Activated naive CD8-positive, alpha-beta T cell treated with anti-CD3 and anti-CD28 coated beads for 36 hours (primary cell): ENCODE results near the gene ARVCF. TPM values are rescaled to one million over a fixed set of nuclear protein-coding genes. Genes with fewer than 3 reads are reported as not detected.

Experiments used
- DNase-seq: peaks from one replicate; pipeline ENCODE4 v3.0.0; 2021
- H3K27ac Mint-ChIP-seq: one replicate; pipeline ENCODE4 v1.8.0; 2022; ENCODE audit warnings: mild to moderate bottlenecking, moderate library complexity, mixed read lengths
- H3K27me3 Mint-ChIP-seq: one replicate; pipeline ENCODE4 v1.8.0; 2022; ENCODE audit warnings: mild to moderate bottlenecking, mixed read lengths
- H3K36me3 Mint-ChIP-seq: one replicate; pipeline ENCODE4 v1.8.0; 2021; ENCODE audit warnings: mild to moderate bottlenecking, mixed read lengths
- H3K4me1 Mint-ChIP-seq: one replicate; pipeline ENCODE4 v1.8.0; 2021; ENCODE audit warnings: mixed read lengths
- H3K4me3 Mint-ChIP-seq: one replicate; pipeline ENCODE4 v1.8.0; 2022; ENCODE audit warnings: mild to moderate bottlenecking, moderate library complexity, mixed read lengths
- H3K9me3 Mint-ChIP-seq: one replicate; pipeline ENCODE4 v1.8.0; 2022; ENCODE audit warnings: mixed read lengths
- total RNA-seq, 2 experiments: library from RNA; stranded (reverse); gene quantifications; one replicate each; pipeline ENCODE4 v1.2.3, GENCODE V29; 2021

The ARVCF gene
- total RNA-seq, 2 experiments from 2014 or later, result 1.1 to 1.6 TPM

- Mint-ChIP-seq H3K4me3 (no peak overlapping the region), H3K9me3 (no peaks in the 10 kb centered on the region), H3K4me1 (peaks cover 9% of the 10 kb centered on the region), H3K27me3 (no peaks in the 10 kb centered on the region), H3K27ac (no peak overlapping the region), H3K36me3 (no peaks in the 10 kb centered on the region)
- no peak for DNase-seq
These were observed 39.5 kb upstream of the ARVCF start for GRCh38 chr22:20056161-20056560.

DNA sequence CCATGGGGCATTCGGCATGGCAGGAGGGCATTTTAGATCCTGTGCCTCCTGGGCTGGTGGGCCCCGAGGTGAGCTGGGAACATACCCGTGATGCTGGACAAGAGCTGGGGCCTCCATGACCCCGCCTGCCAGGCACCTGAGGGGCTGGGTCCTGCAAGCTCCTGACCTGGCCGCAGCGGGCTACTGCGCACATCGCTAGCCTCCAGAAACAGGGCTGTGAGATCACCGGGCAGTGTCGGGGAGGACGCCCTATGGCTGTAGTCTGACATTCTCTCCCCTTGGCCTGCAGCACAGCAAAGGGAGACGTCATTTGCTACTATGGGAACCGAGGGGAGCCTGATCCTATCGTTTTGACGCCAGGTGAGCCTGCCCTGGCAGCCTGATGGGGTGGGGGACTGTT is 39.0 kb upstream of the ARVCF start:
- H3K36me3 Mint-ChIP-seq, result no peaks in the 10 kb centered on the region
- no peaks in the 10 kb centered on the region for H3K9me3 Mint-ChIP-seq
- H3K4me1 Mint-ChIP-seq, result peaks cover 7% of the 10 kb centered on the region
- no peaks in the 10 kb centered on the region for H3K27me3 Mint-ChIP-seq
- no peak overlapping the region for H3K27ac Mint-ChIP-seq
- no peak overlapping the region for H3K4me3 Mint-ChIP-seq
- no peak for DNase-seq

DNA sequence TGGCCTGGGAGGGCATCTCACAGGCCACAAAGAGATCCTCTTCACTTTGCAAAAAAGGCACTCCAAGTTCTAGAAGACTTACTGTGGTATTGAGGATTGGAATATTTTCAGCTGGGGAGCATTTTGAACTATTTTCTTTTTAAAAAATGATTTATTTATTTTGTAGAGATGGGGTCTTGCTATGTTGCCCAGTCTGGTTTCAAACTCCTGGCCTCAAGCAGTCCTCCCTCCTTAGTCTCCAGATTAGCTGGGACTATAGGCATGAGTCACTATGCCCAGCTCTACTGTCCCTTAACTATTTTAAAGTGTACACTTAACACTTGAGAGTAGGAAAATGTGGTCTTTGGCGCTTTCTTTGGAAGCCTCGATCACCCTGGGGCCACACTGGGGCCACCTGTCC is 38.5 kb upstream of the ARVCF start:
- Mint-ChIP-seq H3K27me3 (no peaks in the 10 kb centered on the region), H3K4me1 (peaks cover 7% of the 10 kb centered on the region), H3K4me3 (no peak overlapping the region), H3K9me3 (no peaks in the 10 kb centered on the region), H3K27ac (no peak overlapping the region), H3K36me3 (no peaks in the 10 kb centered on the region)
- no peak for DNase-seq

DNA sequence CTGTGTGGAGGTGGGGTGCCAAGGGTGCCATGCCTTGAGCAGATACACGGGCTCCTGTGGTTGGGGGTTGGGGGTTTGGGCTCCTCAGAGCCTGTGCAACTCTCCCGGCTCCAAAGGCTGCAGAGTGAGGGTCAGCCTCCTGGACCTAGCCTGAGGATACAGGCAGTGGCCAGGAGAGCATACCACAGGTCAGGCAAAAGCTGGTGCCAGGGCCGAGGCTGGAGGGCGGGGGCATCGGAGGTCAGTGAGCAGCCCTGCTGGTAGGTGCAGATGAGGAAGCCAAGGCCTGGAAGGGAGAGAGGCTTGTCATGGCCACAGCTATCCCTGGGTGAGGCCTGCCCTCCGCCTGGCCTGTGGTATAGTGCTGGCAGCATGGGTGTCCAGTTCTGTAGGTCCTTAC is 37.9 kb upstream of the ARVCF start:
- H3K4me1 Mint-ChIP-seq, result peaks cover 3% of the 10 kb centered on the region
- H3K27ac Mint-ChIP-seq, result no peak overlapping the region
- H3K27me3 Mint-ChIP-seq, result no peaks in the 10 kb centered on the region
- no peak overlapping the region for H3K4me3 Mint-ChIP-seq
- DNase-seq, result no peak
- peaks cover 3% of the 10 kb centered on the region for H3K36me3 Mint-ChIP-seq
- H3K9me3 Mint-ChIP-seq, result no peaks in the 10 kb centered on the region

DNA sequence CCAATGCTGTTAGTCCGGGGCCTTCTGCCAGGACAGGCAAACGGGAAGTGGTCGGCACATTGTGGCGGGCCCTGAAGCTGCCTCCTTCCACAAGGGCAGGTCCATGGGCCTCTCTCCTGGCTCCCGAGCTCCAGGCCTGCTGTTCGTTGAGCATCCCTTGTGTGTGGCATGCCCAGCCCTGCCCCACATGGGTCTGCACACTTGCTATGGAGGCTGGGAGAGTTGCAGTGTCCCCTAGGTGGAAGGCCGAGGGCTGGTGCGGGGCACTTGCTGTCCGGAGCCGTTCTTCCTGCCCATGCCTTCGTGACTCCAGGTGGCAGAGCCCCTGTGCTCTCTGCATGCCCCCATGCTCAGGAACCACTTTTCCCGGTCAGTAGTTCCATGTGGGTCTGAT is 37.4 kb upstream of the ARVCF start:
- Mint-ChIP-seq H3K27me3 (no peaks in the 10 kb centered on the region), H3K27ac (no peak overlapping the region), H3K36me3 (peaks cover 5% of the 10 kb centered on the region)

GRCh38 chr22:20053407-20054033 is 36.9 kb upstream of the ARVCF start:
- Mint-ChIP-seq H3K9me3 (peaks cover 5% of the 10 kb centered on the region), H3K27ac (no peak overlapping the region)

More for the DNA sequence above, 37.4 kb upstream of the ARVCF start:
- no peak overlapping the region for H3K4me3 Mint-ChIP-seq
- H3K9me3 Mint-ChIP-seq, result peaks cover 2% of the 10 kb centered on the region
- no peak for DNase-seq
- peaks cover 2% of the 10 kb centered on the region for H3K4me1 Mint-ChIP-seq

DNA sequence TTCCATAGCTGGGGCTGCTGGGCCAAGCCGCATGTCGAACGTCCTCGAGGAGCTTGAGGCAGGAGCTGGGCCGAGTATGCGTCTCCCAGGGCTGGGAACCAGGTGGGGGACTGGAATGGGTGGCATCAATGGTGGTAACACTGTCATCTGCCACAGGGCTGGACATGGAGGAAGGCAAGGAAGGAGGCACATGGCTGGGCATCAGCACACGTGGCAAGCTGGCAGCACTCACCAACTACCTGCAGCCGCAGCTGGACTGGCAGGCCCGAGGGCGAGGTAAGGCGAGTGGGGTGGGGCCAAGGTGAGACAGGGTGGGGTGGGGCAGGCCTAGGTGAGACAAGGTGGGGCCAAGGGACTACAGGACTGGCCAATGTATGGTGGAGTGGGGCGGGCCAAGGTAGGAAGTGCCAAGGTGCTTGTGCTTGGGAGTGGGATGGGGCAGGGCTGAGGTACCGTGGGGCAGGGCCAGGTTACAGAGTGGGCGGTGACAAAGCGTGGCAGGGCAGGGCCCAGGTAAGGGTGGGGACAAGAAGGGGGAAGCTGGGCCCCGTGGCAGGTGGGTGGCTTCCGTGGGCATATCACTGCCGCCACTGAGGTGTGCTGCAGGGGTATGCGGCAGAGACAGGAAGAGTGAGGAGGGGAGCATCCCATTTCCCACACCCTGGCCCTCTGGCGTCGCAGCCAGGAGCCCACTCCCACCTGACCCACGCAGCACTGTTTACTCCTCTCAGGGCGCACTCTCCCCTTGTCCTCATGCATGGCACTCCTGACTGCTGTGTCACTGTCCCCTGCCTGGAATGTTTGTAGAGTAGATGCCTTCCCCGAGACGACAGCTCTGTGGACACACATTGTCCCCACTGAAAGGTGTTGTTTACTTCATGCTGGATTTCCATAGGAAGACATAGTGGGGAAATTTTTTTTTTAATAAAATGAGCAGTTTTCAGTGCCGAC is 36.0 kb upstream of the ARVCF start:
- no peak overlapping the region for H3K4me3 Mint-ChIP-seq
- no peaks in the 10 kb centered on the region for H3K27me3 Mint-ChIP-seq
- no peaks in the 10 kb centered on the region for H3K4me1 Mint-ChIP-seq
- no peak overlapping the region for H3K27ac Mint-ChIP-seq
- peaks cover 8% of the 10 kb centered on the region for H3K9me3 Mint-ChIP-seq
- H3K36me3 Mint-ChIP-seq, result peaks cover 20% of the 10 kb centered on the region
- no peak for DNase-seq

More at GRCh38 chr22:20053407-20054033, 36.9 kb upstream of the ARVCF start:
- Mint-ChIP-seq H3K36me3 (peaks cover 11% of the 10 kb centered on the region), H3K4me3 (no peak overlapping the region), H3K4me1 (no peaks in the 10 kb centered on the region), H3K27me3 (no peaks in the 10 kb centered on the region)
- DNase-seq, result no peak

DNA sequence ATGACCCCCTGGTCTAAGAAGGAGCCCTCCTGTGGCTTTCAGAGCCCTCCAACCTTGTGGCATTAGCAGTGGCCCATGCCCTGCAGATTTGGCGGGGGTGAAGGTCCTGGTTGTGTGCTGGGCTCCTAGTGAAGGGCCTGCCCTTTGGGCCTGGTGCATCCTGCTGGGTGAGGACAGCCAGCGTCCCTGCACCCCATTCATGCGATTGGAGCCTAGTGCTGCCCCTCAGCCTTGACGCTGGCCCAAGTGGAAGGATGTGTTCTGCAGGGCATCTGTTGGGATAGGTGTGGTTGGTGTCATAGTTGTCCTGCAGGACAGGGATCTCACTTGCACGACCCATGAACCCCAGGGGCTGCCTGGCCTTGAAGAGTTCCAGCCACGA is 35.3 kb upstream of the ARVCF start:
- Mint-ChIP-seq H3K27ac (no peak overlapping the region), H3K4me1 (no peaks in the 10 kb centered on the region), H3K9me3 (peaks cover 8% of the 10 kb centered on the region), H3K27me3 (no peaks in the 10 kb centered on the region), H3K36me3 (peaks cover 26% of the 10 kb centered on the region), H3K4me3 (no peak overlapping the region)
- no peak for DNase-seq

- Mint-ChIP-seq H3K27me3 (no peaks in the 10 kb centered on the region), H3K4me1 (peaks cover 2% of the 10 kb centered on the region), H3K27ac (no peak overlapping the region), H3K4me3 (no peak overlapping the region), H3K36me3 (peaks cover 33% of the 10 kb centered on the region), H3K9me3 (peaks cover 10% of the 10 kb centered on the region)
- DNase-seq, result no peak
These were observed 30.1 kb upstream of the ARVCF start for GRCh38 chr22:20046730-20047129.

DNA sequence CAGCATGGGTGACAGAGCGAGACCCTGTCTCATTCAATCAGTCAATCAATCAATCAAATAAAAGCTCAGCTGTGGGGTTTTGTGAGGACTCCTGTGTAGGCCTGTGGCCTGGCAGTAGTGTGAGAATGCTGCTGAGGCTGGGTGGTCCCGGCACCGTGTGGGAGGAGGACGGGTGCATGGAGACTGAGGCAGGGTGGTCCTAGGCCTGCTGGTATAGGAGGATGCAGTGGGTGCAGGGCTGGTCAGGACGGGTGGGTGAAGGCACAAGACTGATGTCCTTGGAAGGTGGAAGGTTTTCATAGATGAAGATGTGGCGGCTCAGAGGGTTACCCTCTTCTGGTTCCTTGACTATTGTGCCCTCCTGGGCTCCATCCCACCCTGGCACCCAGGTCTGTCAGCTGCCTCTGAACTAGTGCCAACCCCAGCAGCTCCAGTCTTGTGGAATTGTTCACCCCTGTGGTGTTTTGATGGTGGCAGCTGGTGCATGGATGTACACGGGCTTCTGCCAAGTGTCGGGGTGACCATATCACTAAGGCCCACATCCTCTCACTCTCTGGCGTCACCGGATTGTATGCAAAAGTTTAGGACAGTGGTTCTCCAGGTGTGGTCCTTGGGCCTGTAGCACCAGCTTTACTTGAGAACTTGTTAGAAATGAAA is 28.0 kb upstream of the ARVCF start:
- H3K27me3 Mint-ChIP-seq, result no peaks in the 10 kb centered on the region
- H3K4me1 Mint-ChIP-seq, result peaks cover 2% of the 10 kb centered on the region
- no peak for DNase-seq
- H3K4me3 Mint-ChIP-seq, result no peak overlapping the region
- H3K27ac Mint-ChIP-seq, result no peak overlapping the region
- peaks cover 10% of the 10 kb centered on the region for H3K9me3 Mint-ChIP-seq
- H3K36me3 Mint-ChIP-seq, result peaks cover 31% of the 10 kb centered on the region

DNA sequence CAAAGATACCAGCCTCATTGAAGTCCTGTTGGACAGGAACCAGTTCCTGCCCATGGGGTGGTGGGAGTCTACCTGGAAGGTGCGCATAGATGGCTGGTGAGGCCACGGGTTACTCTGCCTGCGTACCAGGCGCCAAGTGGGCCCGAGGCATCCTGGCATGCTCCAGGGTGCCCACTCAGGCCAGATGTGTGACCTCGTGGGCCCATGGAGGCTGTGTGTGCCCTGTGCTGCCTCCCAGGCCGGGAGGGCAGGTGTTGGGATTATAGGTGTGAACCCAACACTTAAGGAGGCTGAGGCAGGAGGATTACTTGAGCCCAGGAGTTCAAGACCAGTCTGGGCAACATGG is 27.3 kb upstream of the ARVCF start:
- no peak for DNase-seq
- Mint-ChIP-seq H3K9me3 (peaks cover 7% of the 10 kb centered on the region), H3K4me1 (peaks cover 2% of the 10 kb centered on the region), H3K27ac (no peak overlapping the region), H3K27me3 (no peaks in the 10 kb centered on the region), H3K36me3 (peaks cover 27% of the 10 kb centered on the region), H3K4me3 (no peak overlapping the region)

DNA sequence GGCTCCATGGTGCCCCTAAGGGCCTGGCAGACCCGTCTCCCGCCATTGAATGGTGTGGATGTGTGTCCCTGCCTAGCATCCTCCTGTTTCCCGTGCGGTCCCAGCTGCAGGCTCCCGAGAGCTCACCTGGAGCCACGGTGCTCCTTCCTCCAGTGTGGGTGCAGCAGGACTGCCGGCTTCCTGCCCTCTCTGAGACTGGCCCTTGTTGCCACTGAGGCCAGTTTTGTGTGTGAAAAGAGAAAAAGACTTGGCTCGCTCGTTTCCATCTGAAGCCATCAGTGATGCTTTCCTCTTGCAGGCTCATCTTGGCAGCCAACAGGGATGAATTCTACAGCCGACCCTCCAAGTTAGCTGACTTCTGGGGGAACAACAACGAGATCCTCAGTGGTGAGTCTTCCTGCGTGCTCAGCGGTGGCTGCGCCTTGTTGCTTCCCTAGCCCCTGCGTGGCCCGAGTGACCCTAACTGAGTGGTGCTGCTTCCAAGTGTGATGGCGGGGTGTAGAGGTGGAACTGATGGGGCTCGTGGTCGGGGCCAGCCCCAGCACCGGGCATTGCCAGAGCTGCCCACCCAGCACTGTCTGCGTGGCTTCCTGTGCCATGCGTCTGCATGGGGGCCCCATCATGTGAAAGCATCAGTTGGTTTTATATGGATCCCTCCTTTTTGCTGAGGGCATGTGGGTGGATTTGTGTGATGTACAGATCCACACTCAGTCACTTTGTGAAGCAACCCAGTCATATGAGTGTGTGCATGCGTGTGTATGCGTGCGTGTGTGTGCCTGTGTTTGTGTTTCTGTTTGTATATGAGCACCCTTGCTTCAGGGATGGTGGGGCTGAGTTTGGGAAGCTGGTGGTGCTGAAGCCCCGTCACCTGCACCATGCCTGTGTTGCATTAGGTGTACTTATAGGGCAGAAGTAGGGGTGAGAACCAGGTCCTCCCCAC is 26.7 kb upstream of the ARVCF start:
- H3K4me3 Mint-ChIP-seq, result no peak overlapping the region
- H3K36me3 Mint-ChIP-seq, result peaks cover 20% of the 10 kb centered on the region
- no peaks in the 10 kb centered on the region for H3K27me3 Mint-ChIP-seq
- H3K27ac Mint-ChIP-seq, result no peak overlapping the region
- peaks cover 2% of the 10 kb centered on the region for H3K4me1 Mint-ChIP-seq
- peaks cover 4% of the 10 kb centered on the region for H3K9me3 Mint-ChIP-seq
- DNase-seq, result no peak

- Mint-ChIP-seq H3K9me3 (no peaks in the 10 kb centered on the region), H3K27ac (no peak overlapping the region), H3K4me1 (no peaks in the 10 kb centered on the region), H3K36me3 (no peaks in the 10 kb centered on the region), H3K27me3 (no peaks in the 10 kb centered on the region), H3K4me3 (no peak overlapping the region)
- no peak for DNase-seq
These were observed 23.9 kb upstream of the ARVCF start for GRCh38 chr22:20040327-20041200.
